Right atrium auricular region (tissue), 2 donors: ENCODE measurements around the gene LIMS1. TPM values are rescaled to one million over a fixed set of nuclear protein-coding genes. Genes with fewer than 3 reads are reported as not detected.
"Not testable (repeated sequence)": the region's sequence is repeated elsewhere in the genome, so short reads cannot be mapped to it uniquely, and the experiment has no call there.

Source experiments
- DNase-seq: peaks from one replicate; pipeline ENCODE4 v3.0.0-alpha.2; 2019; ENCODE audit warnings: low spot score
- H3K27ac ChIP-seq, 2 donors: fragments of 200-600 bp; sonication (generic); 1 replicate in 1 of 2; 2 replicates in 1 of 2; pipeline ENCODE4 v1.5.1; 2016 to 2019
- H3K27me3 ChIP-seq, 2 donors: fragments of 200-600 bp; sonication (generic); one replicate each; pipeline versions ENCODE4 v1.5.1 to v1.6.0; 2017 to 2019
- H3K36me3 ChIP-seq: fragments of 200-600 bp; sonication (generic); one replicate; pipeline ENCODE4 v1.5.1; 2016
- H3K4me1 ChIP-seq, 2 donors: fragments of 200-600 bp; sonication (generic); one replicate each; pipeline versions ENCODE4 v1.5.1 to v1.6.0; 2017 to 2019
- H3K4me3 ChIP-seq, 2 donors: fragments of 200-600 bp; sonication (generic); 1 replicate in 1 of 2; 2 replicates in 1 of 2; pipeline ENCODE4 v1.5.1; 2017 to 2019; ENCODE audit warnings: mild to moderate bottlenecking in 1 of 2, moderate library complexity in 1 of 2
- H3K9me3 ChIP-seq, 2 donors: fragments of 200-600 bp; sonication (generic); one replicate each; pipeline ENCODE4 v1.5.1; 2019
- CTCF ChIP-seq, 2 donors: fragments of 200-600 bp; sonication (generic); IDR thresholded peaks; one replicate each; pipeline ENCODE4 v1.5.1; 2019; ENCODE audit warnings: antibody characterized with exemption in 2 of 2
- total RNA-seq, 2 donors: library from RNA; depleted of rRNA; stranded (reverse); fragments of >200 nt; gene quantifications; one replicate each; pipeline ENCODE4 v1.1.0, GENCODE V29; 2016

Gene LIMS1
- total RNA-seq, 2 donors from 2014 or later: 66.7 to 106 TPM

- not testable (repeated sequence) for H3K36me3 ChIP-seq, H3K9me3 ChIP-seq, H3K4me3 ChIP-seq, H3K4me1 ChIP-seq, H3K27ac ChIP-seq, DNase-seq, H3K27me3 ChIP-seq
Observed at GRCh38 chr2:108524688-108525087, 9.6 kb upstream of the LIMS1 start.

- DNase-seq, H3K36me3 ChIP-seq, H3K9me3 ChIP-seq, H3K4me1 ChIP-seq, H3K27me3 ChIP-seq, H3K27ac ChIP-seq, H3K4me3 ChIP-seq: not testable (repeated sequence)
Observed at GRCh38 chr2:108525258-108525657, 9.0 kb upstream of the LIMS1 start.

- TF ChIP-seq CTCF (IDR thresholded peaks at IDR 0.05): no peak
Observed at GRCh38 chr2:108531674-108532055, 2.6 kb upstream of the LIMS1 start.

GRCh38 chr2:108534584-108535356 lies 500 bp downstream of the LIMS1 start:
- Histone ChIP-seq H3K27me3 (no peaks in the 10 kb centered on the region), H3K27ac (peak overlapping the region; percentile 96 to 98), H3K4me1 (peaks cover 0 to 26% of the 10 kb centered on the region in 2 donors), H3K36me3 (no peaks in the 10 kb centered on the region), H3K4me3 (peak overlapping the region; percentile 74 to 78), H3K9me3 (no peaks in the 10 kb centered on the region)
- TF ChIP-seq CTCF (IDR thresholded peaks at IDR 0.05): no peak
- DNase-seq: no peak

More at GRCh38 chr2:108531674-108532055, 2.6 kb upstream of the LIMS1 start:
- Histone ChIP-seq H3K27me3 (no peaks in the 10 kb centered on the region), H3K4me1 (peaks cover 0 to 12% of the 10 kb centered on the region in 2 donors), H3K9me3 (no peaks in the 10 kb centered on the region), H3K36me3 (no peaks in the 10 kb centered on the region), H3K27ac (no peak overlapping the region), H3K4me3 (no peak overlapping the region)
- no peak for DNase-seq

GRCh38 chr2:108535357-108535631 lies 1.0 kb downstream of the LIMS1 start:
- Histone ChIP-seq H3K36me3 (no peaks in the 10 kb centered on the region), H3K27ac (peak overlapping the region; percentile 96 to 98), H3K9me3 (no peaks in the 10 kb centered on the region), H3K4me3 (peak overlapping the region; percentile 74 to 78), H3K4me1 (peaks cover 0 to 27% of the 10 kb centered on the region in 2 donors), H3K27me3 (no peaks in the 10 kb centered on the region)
- TF ChIP-seq CTCF (IDR thresholded peaks at IDR 0.05): no peak
- DNase-seq: no peak

- TF ChIP-seq CTCF (IDR thresholded peaks at IDR 0.05): no peak
- Histone ChIP-seq H3K27ac (no peak overlapping the region), H3K36me3 (no peaks in the 10 kb centered on the region), H3K4me3 (no peak overlapping the region), H3K4me1 (peaks cover 0 to 37% of the 10 kb centered on the region in 2 donors), H3K27me3 (no peaks in the 10 kb centered on the region), H3K9me3 (no peaks in the 10 kb centered on the region)
- no peak for DNase-seq
Observed at GRCh38 chr2:108536133-108536780, 2.0 kb downstream of the LIMS1 start.

GRCh38 chr2:108536911-108537310 lies 2.6 kb downstream of the LIMS1 start:
- Histone ChIP-seq H3K27me3 (no peaks in the 10 kb centered on the region), H3K4me1 (peaks cover 0 to 43% of the 10 kb centered on the region in 2 donors), H3K27ac (no peak overlapping the region), H3K4me3 (no peak overlapping the region), H3K36me3 (no peaks in the 10 kb centered on the region), H3K9me3 (no peaks in the 10 kb centered on the region)
- no peak for TF ChIP-seq CTCF (IDR thresholded peaks at IDR 0.05)
- DNase-seq: no peak
